CD14-positive monocyte (primary cell): Measurements from ENCODE around the gene ME1. TPM values are rescaled to one million over a fixed set of nuclear protein-coding genes. Genes with fewer than 3 reads are reported as not detected.

Source experiments
- DNase-seq, 3 donors: peaks; one replicate each; pipeline ENCODE4 v3.0.0-alpha.2; 2011 to 2022
- H2AFZ ChIP-seq: 2 replicates; pipeline ENCODE4 v1.6.0; 2012; ENCODE audit warnings: mild to moderate bottlenecking, low read depth, low read length, inconsistent platforms; ENCODE audit not compliant: insufficient read depth, poor library complexity, severe bottlenecking
- H3K27ac ChIP-seq, 2 donors: 1 replicate in 1 of 2; 2 replicates in 1 of 2; pipeline ENCODE4 v1.5.1; 2012 to 2013; ENCODE audit warnings: low read length in 2 of 2, control low read depth in 1 of 2, inconsistent platforms in 1 of 2, low read depth in 1 of 2, mild to moderate bottlenecking in 1 of 2
- H3K27me3 ChIP-seq, 2 donors: one replicate each; pipeline versions ENCODE4 v1.6.0 to v1.6.1; 2011 to 2013; ENCODE audit warnings: low read length in 2 of 2; ENCODE audit not compliant: control insufficient read depth in 2 of 2, insufficient read depth in 2 of 2
- H3K36me3 ChIP-seq, 2 donors: replicated peaks in 1 of 2; 1 replicate in 1 of 2; 2 replicates in 1 of 2; pipeline versions ENCODE4 v1.5.1 to v1.6.1; 2012 to 2013; ENCODE audit warnings: low read length in 2 of 2, control low read depth in 1 of 2, inconsistent platforms in 1 of 2, mild to moderate bottlenecking in 1 of 2; ENCODE audit not compliant: insufficient read depth in 2 of 2, control insufficient read depth in 1 of 2
- H3K4me1 ChIP-seq, 2 donors: 1 replicate in 1 of 2; 2 replicates in 1 of 2; pipeline versions ENCODE4 v1.5.1 to v1.6.1; 2012 to 2013; ENCODE audit warnings: low read length in 2 of 2, control low read depth in 1 of 2, inconsistent platforms in 1 of 2, mild to moderate bottlenecking in 1 of 2, moderate library complexity in 1 of 2; ENCODE audit not compliant: insufficient read depth in 2 of 2, control insufficient read depth in 1 of 2
- H3K4me2 ChIP-seq: replicated peaks from 2 replicates; pipeline ENCODE3; 2012; ENCODE audit warnings: low read length, moderate library complexity, mild to moderate bottlenecking; ENCODE audit not compliant: poor library complexity, severe bottlenecking; ENCODE audit errors: extremely low read depth
- H3K4me3 ChIP-seq, 3 experiments: fragments of 200-600 bp in 1 of 3; sonication (generic) in 1 of 3; replicated peaks in 1 of 3; 1 replicate in 2 of 3; 2 replicates in 1 of 3; pipeline ENCODE4 v1.5.1; 2011 to 2013; ENCODE audit warnings: low read length in 3 of 3, mild to moderate bottlenecking in 3 of 3, control low read depth in 2 of 3, low read depth in 2 of 3, inconsistent platforms in 1 of 3, moderate library complexity in 1 of 3
- H3K79me2 ChIP-seq: 2 replicates; pipeline ENCODE4 v1.6.0; 2012; ENCODE audit warnings: mild to moderate bottlenecking, control low read depth, inconsistent platforms, low read length, moderate library complexity; ENCODE audit not compliant: insufficient read depth
- H3K9ac ChIP-seq: 2 replicates; pipeline ENCODE4 v1.6.0; 2017; ENCODE audit warnings: low read length, mild to moderate bottlenecking; ENCODE audit not compliant: insufficient read depth, poor library complexity, severe bottlenecking
- H3K9me3 ChIP-seq, 2 donors: replicated peaks in 1 of 2; 1 replicate in 1 of 2; 2 replicates in 1 of 2; pipeline versions ENCODE4 v1.5.1 to v1.6.1; 2012 to 2013; ENCODE audit warnings: low read length in 2 of 2, control low read depth in 1 of 2; ENCODE audit not compliant: control insufficient read depth in 1 of 2, insufficient read depth in 1 of 2
- H4K20me1 ChIP-seq: 2 replicates; pipeline ENCODE4 v1.6.0; 2012; ENCODE audit warnings: mild to moderate bottlenecking, low read length, control low read depth, moderate library complexity; ENCODE audit not compliant: insufficient read depth
- H3K27ac Mint-ChIP-seq, 7 donors: one replicate each; pipeline ENCODE4 v1.8.0; 2020; ENCODE audit warnings: mild to moderate bottlenecking in 7 of 7, mixed read lengths in 7 of 7, moderate library complexity in 6 of 7, inconsistent platforms in 2 of 7
- H3K27me3 Mint-ChIP-seq, 3 donors: one replicate each; pipeline ENCODE4 v1.8.0; 2021 to 2022; ENCODE audit warnings: low read depth in 3 of 3, mild to moderate bottlenecking in 3 of 3, mixed read lengths in 3 of 3, moderate library complexity in 3 of 3, inconsistent platforms in 1 of 3
- H3K36me3 Mint-ChIP-seq, 2 donors: one replicate each; pipeline ENCODE4 v1.8.0; 2020; ENCODE audit warnings: mixed read lengths in 2 of 2, inconsistent platforms in 1 of 2, mild to moderate bottlenecking in 1 of 2
- H3K4me1 Mint-ChIP-seq: one replicate; pipeline ENCODE4 v1.8.0; 2020; ENCODE audit warnings: mild to moderate bottlenecking, mixed read lengths
- H3K4me3 Mint-ChIP-seq, 2 donors: one replicate each; pipeline ENCODE4 v1.8.0; 2020; ENCODE audit warnings: mild to moderate bottlenecking in 2 of 2, mixed read lengths in 2 of 2, moderate library complexity in 1 of 2
- H3K9me3 Mint-ChIP-seq, 7 donors: one replicate each; pipeline ENCODE4 v1.8.0; 2020 to 2022; ENCODE audit warnings: mixed read lengths in 7 of 7, mild to moderate bottlenecking in 6 of 7, moderate library complexity in 6 of 7, inconsistent platforms in 2 of 7
- WGBS: methylation state at CpG from one replicate; pipeline ENCODE4 v1.1.5; 2013; ENCODE audit warnings: missing lambda C conversion rate; ENCODE audit not compliant: insufficient coverage; 5-methylcytosine and 5-hydroxymethylcytosine counted together
- intact Hi-C, 2 donors: fragments of 100-400 bp; cut with micrococcal nuclease; formaldehyde crosslinking; loops; one replicate each; pipeline versions ENCODE4 v1.15.0 to v1.15.1; 2023
- polyA plus RNA-seq, 3 donors: library from polyadenylated mRNA; depleted of rRNA in 1 of 3; unstranded in 2 of 3; stranded (reverse) in 1 of 3; fragments of 300-500 nt in 2 of 3; fragments of >200 nt in 1 of 3; fragmentation: Illumina TruSeq in 2 of 3; gene quantifications; 1 replicate in 2 of 3; 2 replicates in 1 of 3; pipeline ENCODE4 v1.2.3, GENCODE V29; 2012 to 2021
- TF ChIP-seq, protein P1 (sequence below): fragments of 200-600 bp; IDR thresholded peaks from one replicate; pipeline ENCODE4 v1.8.0; 2022; ENCODE audit warnings: antibody characterized with exemption, mild to moderate bottlenecking

ME1 gene
- polyA plus RNA-seq, 3 donors: 1.3 to 4.0 (median 2.1) TPM

DNA sequence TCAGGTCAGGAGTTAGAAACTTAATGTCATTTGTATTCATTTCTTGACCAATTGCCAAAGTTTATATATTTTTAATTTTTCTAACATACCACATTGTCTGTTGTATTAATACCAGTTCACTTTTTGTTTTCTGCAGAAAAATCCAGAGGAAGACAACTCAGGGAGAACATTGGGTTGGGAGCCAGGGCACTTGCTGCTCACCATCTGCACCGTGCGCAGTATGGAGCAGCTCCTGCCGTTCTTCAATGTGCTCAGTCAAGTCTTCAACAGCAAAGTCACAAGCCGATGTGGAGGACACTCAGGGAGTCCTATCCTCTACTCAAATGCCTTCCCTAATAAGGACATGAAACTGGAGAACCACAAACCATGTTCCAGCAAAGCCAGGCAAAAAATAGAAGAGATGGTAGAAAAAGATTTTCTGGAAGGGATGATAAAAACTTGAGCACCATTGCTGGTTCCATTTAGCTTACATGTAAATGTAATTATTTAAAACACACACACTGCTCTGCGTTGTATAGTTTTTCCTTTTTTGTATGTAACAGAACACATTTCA is 263.0 kb downstream of the ME1 start:
- H3K36me3 Mint-ChIP-seq: peaks cover 86 to 91% of the 10 kb centered on the region in 2 donors
- Histone ChIP-seq H2AFZ (no peak overlapping the region), H3K4me3 (no peak overlapping the region), H4K20me1 (no peaks in the 10 kb centered on the region), H3K9ac (no peak overlapping the region), H3K4me2 (no peak overlapping the region), H3K27ac (no peak overlapping the region), H3K4me1 (no peaks in the 10 kb centered on the region), H3K36me3 (peaks cover 83 to 99% of the 10 kb centered on the region in 2 donors), H3K27me3 (no peaks in the 10 kb centered on the region), H3K9me3 (no peaks in the 10 kb centered on the region), H3K79me2 (no peaks in the 10 kb centered on the region)
- intact Hi-C loops: no loop called here
- no peaks in the 10 kb centered on the region for H3K27me3 Mint-ChIP-seq
- H3K9me3 Mint-ChIP-seq: no peaks in the 10 kb centered on the region
- no peak for DNase-seq
- H3K4me3 Mint-ChIP-seq: no peak overlapping the region
- 96% methylated on average over 4 of the region's 5 CpGs for WGBS
- no peak overlapping the region for H3K27ac Mint-ChIP-seq
- H3K4me1 Mint-ChIP-seq: no peaks in the 10 kb centered on the region
- TF ChIP-seq, protein P1, sequence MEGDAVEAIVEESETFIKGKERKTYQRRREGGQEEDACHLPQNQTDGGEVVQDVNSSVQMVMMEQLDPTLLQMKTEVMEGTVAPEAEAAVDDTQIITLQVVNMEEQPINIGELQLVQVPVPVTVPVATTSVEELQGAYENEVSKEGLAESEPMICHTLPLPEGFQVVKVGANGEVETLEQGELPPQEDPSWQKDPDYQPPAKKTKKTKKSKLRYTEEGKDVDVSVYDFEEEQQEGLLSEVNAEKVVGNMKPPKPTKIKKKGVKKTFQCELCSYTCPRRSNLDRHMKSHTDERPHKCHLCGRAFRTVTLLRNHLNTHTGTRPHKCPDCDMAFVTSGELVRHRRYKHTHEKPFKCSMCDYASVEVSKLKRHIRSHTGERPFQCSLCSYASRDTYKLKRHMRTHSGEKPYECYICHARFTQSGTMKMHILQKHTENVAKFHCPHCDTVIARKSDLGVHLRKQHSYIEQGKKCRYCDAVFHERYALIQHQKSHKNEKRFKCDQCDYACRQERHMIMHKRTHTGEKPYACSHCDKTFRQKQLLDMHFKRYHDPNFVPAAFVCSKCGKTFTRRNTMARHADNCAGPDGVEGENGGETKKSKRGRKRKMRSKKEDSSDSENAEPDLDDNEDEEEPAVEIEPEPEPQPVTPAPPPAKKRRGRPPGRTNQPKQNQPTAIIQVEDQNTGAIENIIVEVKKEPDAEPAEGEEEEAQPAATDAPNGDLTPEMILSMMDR: no peak

Other genes with a start within 250 kb of the ME1 start
- gene PGM3, start 237.8 kb downstream of the ME1 start, polyA plus RNA-seq: 1 to 10 TPM; 4.0 to 4.8 (median 4.6) TPM
- gene RWDD2A, start 237.7 kb downstream of the ME1 start, polyA plus RNA-seq: 1 to 10 TPM in 2 of 3 donors, under 1 TPM in 1; 0.77 to 1.2 (median 1.1) TPM
- gene PRSS35, start 81.5 kb upstream of the ME1 start, polyA plus RNA-seq: not detected